Measurements from ENCODE around the gene PCDHA8. TPM values are rescaled to one million over a fixed set of nuclear protein-coding genes. Genes with fewer than 3 reads are reported as not detected.

The PCDHA8 gene
- total RNA-seq, 4 donors from 2014 or later, result 0.17 TPM; not detected in 3

GRCh38 chr5:140855772-140856674 lies 15.0 kb downstream of the PCDHA8 start, which contains the start of gene PCDHA10:
Gene PCDHA10, plus strand, starts transcription at chr5:140855897. Its CDS starts 152 bp downstream, at chr5:140856049.
- TF ChIP-seq, protein P1, sequence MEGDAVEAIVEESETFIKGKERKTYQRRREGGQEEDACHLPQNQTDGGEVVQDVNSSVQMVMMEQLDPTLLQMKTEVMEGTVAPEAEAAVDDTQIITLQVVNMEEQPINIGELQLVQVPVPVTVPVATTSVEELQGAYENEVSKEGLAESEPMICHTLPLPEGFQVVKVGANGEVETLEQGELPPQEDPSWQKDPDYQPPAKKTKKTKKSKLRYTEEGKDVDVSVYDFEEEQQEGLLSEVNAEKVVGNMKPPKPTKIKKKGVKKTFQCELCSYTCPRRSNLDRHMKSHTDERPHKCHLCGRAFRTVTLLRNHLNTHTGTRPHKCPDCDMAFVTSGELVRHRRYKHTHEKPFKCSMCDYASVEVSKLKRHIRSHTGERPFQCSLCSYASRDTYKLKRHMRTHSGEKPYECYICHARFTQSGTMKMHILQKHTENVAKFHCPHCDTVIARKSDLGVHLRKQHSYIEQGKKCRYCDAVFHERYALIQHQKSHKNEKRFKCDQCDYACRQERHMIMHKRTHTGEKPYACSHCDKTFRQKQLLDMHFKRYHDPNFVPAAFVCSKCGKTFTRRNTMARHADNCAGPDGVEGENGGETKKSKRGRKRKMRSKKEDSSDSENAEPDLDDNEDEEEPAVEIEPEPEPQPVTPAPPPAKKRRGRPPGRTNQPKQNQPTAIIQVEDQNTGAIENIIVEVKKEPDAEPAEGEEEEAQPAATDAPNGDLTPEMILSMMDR (IDR thresholded peaks at IDR 0.05; ENCODE audit: low read depth), result no peak

- TF ChIP-seq, protein P1 (IDR thresholded peaks at IDR 0.05; ENCODE audit: low read depth), result no peak
Observed at GRCh38 chr5:140857177-140857986, 16.4 kb downstream of the PCDHA8 start.

DNA sequence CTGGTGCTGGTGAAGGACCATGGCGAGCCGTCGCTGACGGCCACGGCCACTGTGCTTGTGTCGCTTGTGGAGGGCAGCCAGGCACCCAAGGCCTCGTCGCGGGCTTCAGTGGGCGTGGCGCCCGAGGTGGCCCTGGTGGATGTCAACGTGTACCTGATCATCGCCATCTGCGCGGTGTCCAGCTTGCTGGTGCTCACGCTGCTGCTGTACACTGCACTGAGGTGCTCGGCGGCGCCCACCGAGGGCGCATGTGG lies 16.9 kb downstream of the PCDHA8 start:
- TF ChIP-seq, protein P1 (IDR thresholded peaks at IDR 0.05; ENCODE audit: low read depth), result no peak

DNA sequence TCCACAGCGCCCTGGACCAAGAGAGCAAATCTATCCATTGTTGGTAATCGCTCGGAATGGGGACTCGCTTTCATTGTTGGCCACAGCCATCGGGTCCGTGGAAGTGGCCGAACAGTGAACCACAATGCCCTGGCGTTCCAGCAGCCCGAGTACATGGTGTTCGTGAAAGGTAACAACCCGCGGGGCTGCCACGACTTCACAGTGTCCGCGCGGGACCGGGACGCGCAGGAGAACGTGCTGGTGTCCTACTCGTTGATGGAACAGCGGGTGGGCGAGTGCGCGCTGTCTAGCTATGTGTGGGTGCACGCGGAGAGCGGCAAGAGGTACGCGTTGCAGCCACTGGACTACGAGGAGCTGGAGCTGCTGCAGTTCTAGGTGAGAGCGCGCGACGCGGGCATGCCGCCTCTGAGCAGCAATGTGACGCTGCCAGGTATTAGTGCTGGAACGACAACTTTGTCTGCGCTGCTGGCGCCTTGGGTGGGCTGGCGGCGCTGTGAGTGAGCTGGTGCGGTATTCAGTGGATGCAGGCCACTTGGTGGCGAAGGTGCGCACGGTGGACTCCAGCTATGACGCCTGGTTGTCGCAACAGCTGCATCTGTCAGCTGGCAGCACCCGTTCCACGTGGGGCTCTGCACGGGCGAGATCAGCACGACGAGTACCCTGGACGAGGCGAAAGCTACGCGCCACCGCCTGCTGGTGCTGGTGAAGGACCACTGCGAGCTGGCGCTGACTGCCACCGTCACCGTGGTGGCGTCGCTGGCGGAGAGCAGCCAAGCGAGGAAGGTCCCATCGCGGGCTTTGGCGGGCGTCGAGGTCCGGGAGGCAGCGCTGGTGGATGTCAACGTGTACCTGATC lies 21.7 kb downstream of the PCDHA8 start:
- TF ChIP-seq, protein P1 (IDR thresholded peaks at IDR 0.05; ENCODE audit: low read depth), result no peak

GRCh38 chr5:140868721-140869554 lies 28.0 kb downstream of the PCDHA8 start, which contains the start of gene PCDHA11:
Gene PCDHA11, plus strand, starts transcription at chr5:140868957. Its CDS starts 147 bp downstream, at chr5:140869104.
- TF ChIP-seq, protein P1 (IDR thresholded peaks at IDR 0.05; ENCODE audit: low read depth), result no peak

DNA sequence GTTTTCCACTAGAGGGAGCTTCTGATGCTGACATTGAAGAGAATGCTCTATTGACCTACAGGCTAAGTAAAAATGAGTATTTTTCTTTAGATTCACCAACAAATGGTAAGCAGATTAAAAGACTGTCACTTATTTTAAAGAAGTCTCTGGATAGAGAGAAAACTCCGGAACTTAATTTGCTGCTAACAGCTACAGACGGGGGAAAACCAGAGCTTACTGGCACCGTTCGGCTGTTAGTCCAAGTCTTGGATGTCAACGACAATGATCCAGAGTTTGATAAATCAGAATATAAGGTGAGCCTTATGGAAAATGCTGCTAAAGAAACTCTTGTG lies 28.5 kb downstream of the PCDHA8 start:
- TF ChIP-seq, protein P1 (IDR thresholded peaks at IDR 0.05; ENCODE audit: low read depth), result no peak
